ENCODE results near the gene ADPRS.

ADPRS gene

DNA sequence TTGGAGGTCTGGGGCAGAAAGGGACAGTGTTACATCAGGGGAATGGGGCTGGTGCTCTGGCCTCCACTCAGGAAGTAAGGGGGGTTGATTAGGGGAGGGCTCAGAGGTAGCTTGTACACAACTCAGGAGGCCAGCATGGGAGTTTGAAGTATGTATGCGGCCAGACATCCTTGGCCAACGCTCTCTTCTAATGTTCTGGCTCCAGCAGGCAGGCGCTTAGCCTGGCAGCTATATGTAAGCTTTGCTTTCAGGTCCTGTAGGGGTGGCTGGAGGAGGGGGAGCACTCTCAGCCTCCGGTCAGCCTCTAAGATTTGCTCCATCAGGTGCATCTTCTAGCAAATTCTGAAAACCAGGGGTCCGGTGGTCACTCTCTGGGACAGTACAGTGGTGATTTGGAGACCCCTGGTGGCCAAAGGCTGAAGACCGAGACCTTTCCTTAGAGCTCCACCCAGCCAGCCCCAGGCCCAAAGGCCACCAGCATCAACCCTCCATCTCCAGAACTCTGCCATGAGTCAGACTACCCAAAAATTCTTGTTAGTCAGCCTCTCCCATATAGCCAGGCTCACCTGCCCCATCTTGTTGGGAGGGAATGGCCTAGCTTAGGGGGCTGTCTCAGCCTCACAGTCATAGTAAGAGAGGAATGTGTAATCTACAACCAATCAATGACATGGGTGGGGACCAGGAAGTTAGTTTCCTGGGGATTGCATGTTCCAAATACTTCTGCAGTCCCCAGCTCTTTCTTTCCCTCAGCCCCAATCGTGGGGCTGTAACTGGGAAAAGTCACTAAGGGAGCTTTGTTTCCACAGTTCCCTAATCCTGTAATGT is 46.0 kb downstream of the ADPRS start:
- peak; percentile 27 for DNase-seq

DNA sequence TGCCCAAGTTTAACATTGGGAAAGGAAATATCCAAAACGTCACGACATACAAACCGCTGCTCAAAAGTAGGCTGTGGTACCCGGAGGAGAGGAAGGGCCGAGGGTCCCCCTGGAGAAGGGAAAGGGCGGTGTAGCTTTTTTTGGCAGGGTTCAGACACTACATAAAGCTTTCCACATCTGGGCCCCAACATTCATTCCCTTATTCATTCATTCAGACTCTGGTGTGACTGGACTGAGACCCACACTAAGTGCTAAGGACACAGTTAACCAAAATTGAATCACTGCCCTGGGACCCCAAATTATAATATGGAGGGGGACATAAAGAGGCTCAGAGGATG is 46.6 kb downstream of the ADPRS start:
- DNase-seq: no peak

DNA sequence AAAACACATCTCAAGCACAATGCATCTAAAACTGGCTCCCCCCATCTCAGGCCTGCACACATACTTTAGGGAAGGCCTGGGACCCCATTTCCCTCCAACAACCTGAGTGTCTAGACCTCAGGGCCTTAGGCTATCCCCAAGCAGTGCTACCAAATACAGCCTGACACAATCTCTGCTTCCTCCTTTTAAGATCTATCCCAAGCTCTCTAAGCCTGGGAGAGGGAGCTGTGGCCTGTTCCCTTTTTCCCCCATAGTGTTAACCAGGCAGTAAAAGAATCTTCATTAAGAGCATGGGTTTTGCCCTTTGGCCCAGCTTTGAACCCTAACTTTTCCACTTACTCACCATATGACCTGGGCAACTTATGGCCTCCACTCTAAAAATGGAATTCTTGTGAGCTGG is 47.1 kb downstream of the ADPRS start:
- DNase-seq: no peak

DNA sequence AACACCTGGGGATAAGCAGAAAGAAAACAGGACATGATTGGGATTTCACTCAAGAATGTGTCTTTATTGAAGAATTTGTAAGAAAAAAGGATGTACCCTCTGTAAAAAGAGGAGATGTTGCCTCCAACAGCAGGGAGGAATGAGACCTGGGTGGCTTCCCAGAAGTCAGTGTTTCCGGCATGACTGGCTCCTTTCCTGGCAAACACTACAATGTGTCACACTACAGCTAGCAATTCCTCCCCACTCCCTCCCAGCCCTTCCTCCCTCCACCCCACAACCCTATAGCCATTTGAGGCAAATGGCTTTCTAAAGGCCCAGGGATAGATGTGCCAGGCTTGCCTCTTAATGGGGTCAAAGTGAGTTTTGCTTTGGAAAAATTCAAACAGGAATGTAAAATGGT is 47.8 kb downstream of the ADPRS start:
- DNase-seq: no peak

DNA sequence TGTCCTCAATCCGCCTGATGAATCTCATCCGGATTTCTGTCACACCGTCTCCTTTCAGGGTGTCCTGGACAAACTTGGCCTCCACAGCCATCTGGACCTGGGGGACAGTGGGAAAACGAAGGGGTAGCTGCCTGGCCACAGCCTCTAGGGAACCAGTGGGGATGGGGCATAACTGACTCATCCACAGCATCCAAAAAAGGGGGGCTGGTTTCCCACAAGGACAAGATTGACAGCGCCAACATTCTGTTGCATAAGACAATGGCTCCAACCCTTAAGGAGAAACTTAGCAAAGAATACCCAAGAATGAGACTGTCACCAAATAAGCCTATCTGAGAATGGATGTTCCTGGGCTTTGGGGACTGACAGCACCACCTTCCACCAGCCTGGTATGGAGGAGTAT is 48.5 kb downstream of the ADPRS start:
- DNase-seq: no peak

DNA sequence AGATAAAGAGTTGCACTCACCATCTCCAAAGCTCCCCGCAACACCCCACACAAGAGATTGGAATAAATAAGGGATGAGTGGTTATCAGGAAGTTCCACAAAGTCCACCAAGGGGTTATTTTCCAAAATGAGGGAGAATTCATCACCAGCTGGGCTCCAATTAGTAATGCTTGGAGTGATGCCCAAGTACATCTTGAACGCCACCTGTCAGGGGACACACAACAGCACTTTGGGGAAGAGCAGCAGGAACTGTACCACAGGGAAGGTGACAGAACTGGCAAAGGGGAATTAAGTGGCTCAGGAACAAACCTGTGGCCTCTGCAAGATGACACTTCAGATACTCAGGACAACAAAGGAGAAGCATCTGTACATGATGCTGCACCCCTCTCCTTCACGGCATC is 49.1 kb downstream of the ADPRS start:
- DNase-seq: no peak

DNA sequence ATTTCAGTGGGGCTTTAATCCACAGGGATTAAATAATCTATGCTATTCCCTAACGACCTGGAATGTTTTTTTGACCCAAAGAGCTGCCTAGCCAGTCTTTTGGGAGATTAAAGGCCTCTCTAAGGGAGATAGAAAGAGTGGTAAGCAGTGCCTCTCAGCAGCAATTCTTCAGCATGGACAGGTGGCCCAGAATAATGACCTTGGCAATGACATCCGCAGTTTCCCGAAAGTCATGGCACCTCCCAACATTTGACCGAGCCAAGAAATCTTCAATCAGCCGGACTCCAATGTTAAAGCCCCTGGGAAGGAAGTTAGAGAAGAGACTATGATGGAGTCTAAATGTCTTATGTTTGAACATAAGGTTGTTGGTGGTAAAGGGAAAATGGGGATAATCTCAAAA is 50.8 kb downstream of the ADPRS start:
- DNase-seq: no peak

DNA sequence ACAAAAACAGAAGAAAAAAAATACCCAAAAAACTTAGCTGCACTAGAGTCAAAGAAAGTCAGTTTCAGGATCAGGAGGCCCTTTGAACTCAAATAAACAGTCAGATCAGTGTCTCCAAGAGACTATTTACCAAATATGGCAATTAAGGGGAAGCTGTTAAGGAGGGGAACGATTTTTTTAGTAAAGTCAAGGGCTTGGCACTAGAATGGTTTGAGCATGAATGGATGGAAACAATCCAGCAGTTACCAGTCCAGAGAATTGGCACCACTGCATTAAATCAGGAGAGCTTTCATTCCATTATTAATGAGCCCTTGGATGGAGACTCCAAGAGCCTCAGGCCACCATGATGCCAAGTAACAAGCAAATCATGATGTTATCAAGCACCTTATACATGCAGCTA is 53.4 kb downstream of the ADPRS start:
- DNase-seq: no peak

DNA sequence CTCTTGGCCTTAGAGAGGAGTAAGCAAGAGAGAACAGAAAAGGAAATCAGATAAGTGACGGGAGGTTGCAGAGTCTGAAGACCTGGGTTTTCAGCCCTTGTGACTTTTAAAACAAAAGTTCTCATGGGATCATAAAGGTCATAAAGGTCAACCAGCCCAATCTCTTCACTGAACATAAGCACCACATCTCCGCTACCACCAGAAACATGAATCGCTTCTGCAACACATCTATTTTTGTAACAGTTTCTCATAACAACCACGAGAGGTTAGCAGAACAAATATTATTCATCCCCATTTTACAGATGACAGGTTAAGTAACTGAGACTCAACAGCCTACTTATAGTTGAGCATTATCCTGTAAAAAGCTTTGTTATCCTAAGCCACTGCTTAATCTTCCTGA is 54.7 kb downstream of the ADPRS start:
- DNase-seq: no peak
